ENCODE data around the gene LDB2. TPM values are rescaled to one million over a fixed set of nuclear protein-coding genes. Genes with fewer than 3 reads are reported as not detected.
A peak's percentile ranks its signal among the peaks of the same experiment; 100 is the strongest.

The LDB2 gene
- total RNA-seq, 1 donor = 18.8 TPM

GRCh38 chr4:16801356-16801755 is 97.1 kb downstream of the LDB2 start:
- no peaks in the 10 kb centered on the region for H3K27me3 ChIP-seq (ENCODE audit: insufficient read depth, low read length)
- H3K9me3 ChIP-seq (ENCODE audit: low read depth, low read length) = no peaks in the 10 kb centered on the region
- no peaks in the 10 kb centered on the region for H4K20me1 ChIP-seq (ENCODE audit: insufficient read depth, low read length)
- H3K79me2 ChIP-seq (ENCODE audit: insufficient read depth, low read length) = no peaks in the 10 kb centered on the region
- H3K4me3 ChIP-seq (ENCODE audit: insufficient read depth, low read length) = no peak overlapping the region
- H3K4me1 ChIP-seq (ENCODE audit: insufficient read depth, low read length) = peaks cover 9% of the 10 kb centered on the region
- H3K27ac ChIP-seq (ENCODE audit: low read depth, low read length) = no peak overlapping the region
- DNase-seq (ENCODE audit: insufficient read length, low spot score, missing footprints) = peak; percentile 80
- H2AFZ ChIP-seq (ENCODE audit: low read length) = no peak overlapping the region
- H3K4me2 ChIP-seq (ENCODE audit: insufficient read depth, low read length) = peak overlapping the region; percentile 24
- no peak for TF ChIP-seq CTCF (IDR thresholded peaks at IDR 0.05; ENCODE audit: extremely low read depth, low read depth, low read length)
- peaks cover 2% of the 10 kb centered on the region for H3K36me3 ChIP-seq (ENCODE audit: insufficient read depth, low read length)

- H3K36me3 ChIP-seq (ENCODE audit: insufficient read depth, low read length) = no peaks in the 10 kb centered on the region
- peak; percentile 94 for TF ChIP-seq CTCF (IDR thresholded peaks at IDR 0.05; ENCODE audit: extremely low read depth, low read depth, low read length)
Observed at GRCh38 chr4:16794816-16795445, 103.5 kb downstream of the LDB2 start.

GRCh38 chr4:16791460-16791859 is 107.0 kb downstream of the LDB2 start:
- H3K9me3 ChIP-seq (ENCODE audit: low read depth, low read length) = no peaks in the 10 kb centered on the region
- no peaks in the 10 kb centered on the region for H3K36me3 ChIP-seq (ENCODE audit: insufficient read depth, low read length)
- no peak overlapping the region for H3K4me3 ChIP-seq (ENCODE audit: insufficient read depth, low read length)
- no peaks in the 10 kb centered on the region for H4K20me1 ChIP-seq (ENCODE audit: insufficient read depth, low read length)
- TF ChIP-seq CTCF (IDR thresholded peaks at IDR 0.05; ENCODE audit: extremely low read depth, low read depth, low read length) = no peak
- H3K27ac ChIP-seq (ENCODE audit: low read depth, low read length) = no peak overlapping the region
- no peaks in the 10 kb centered on the region for H3K79me2 ChIP-seq (ENCODE audit: insufficient read depth, low read length)
- H2AFZ ChIP-seq (ENCODE audit: low read length) = no peak overlapping the region
- H3K4me2 ChIP-seq (ENCODE audit: insufficient read depth, low read length) = no peak overlapping the region
- DNase-seq (ENCODE audit: insufficient read length, low spot score, missing footprints) = no peak
- H3K4me1 ChIP-seq (ENCODE audit: insufficient read depth, low read length) = peaks cover 7% of the 10 kb centered on the region
- no peaks in the 10 kb centered on the region for H3K27me3 ChIP-seq (ENCODE audit: insufficient read depth, low read length)

More at GRCh38 chr4:16794816-16795445, 103.5 kb downstream of the LDB2 start:
- no peaks in the 10 kb centered on the region for H3K9me3 ChIP-seq (ENCODE audit: low read depth, low read length)
- peak overlapping the region; percentile 42 for H2AFZ ChIP-seq (ENCODE audit: low read length)
- peak; percentile 70 for DNase-seq (ENCODE audit: insufficient read length, low spot score, missing footprints)
- no peak overlapping the region for H3K4me3 ChIP-seq (ENCODE audit: insufficient read depth, low read length)
- no peaks in the 10 kb centered on the region for H3K27me3 ChIP-seq (ENCODE audit: insufficient read depth, low read length)
- H3K79me2 ChIP-seq (ENCODE audit: insufficient read depth, low read length) = no peaks in the 10 kb centered on the region
- H3K27ac ChIP-seq (ENCODE audit: low read depth, low read length) = no peak overlapping the region
- H3K4me2 ChIP-seq (ENCODE audit: insufficient read depth, low read length) = no peak overlapping the region
- no peaks in the 10 kb centered on the region for H4K20me1 ChIP-seq (ENCODE audit: insufficient read depth, low read length)
- H3K4me1 ChIP-seq (ENCODE audit: insufficient read depth, low read length) = no peaks in the 10 kb centered on the region

- Histone ChIP-seq H2AFZ (ENCODE audit: low read length) (no peak overlapping the region), H4K20me1 (ENCODE audit: insufficient read depth, low read length) (no peaks in the 10 kb centered on the region), H3K9me3 (ENCODE audit: low read depth, low read length) (no peaks in the 10 kb centered on the region), H3K4me3 (ENCODE audit: insufficient read depth, low read length) (no peak overlapping the region), H3K4me1 (ENCODE audit: insufficient read depth, low read length) (peaks cover 16% of the 10 kb centered on the region), H3K79me2 (ENCODE audit: insufficient read depth, low read length) (no peaks in the 10 kb centered on the region), H3K27me3 (ENCODE audit: insufficient read depth, low read length) (no peaks in the 10 kb centered on the region), H3K4me2 (ENCODE audit: insufficient read depth, low read length) (no peak overlapping the region), H3K27ac (ENCODE audit: low read depth, low read length) (no peak overlapping the region), H3K36me3 (ENCODE audit: insufficient read depth, low read length) (no peaks in the 10 kb centered on the region)
- DNase-seq (ENCODE audit: insufficient read length, low spot score, missing footprints) = no peak
- TF ChIP-seq CTCF (IDR thresholded peaks at IDR 0.05; ENCODE audit: extremely low read depth, low read depth, low read length) = no peak
Observed at GRCh38 chr4:16790508-16790907, 107.9 kb downstream of the LDB2 start.

Measured in osteoblast (primary cell).